Adrenal gland (tissue), 12 donors: Measurements from ENCODE around the gene DHRS4L2. TPM values are rescaled to one million over a fixed set of nuclear protein-coding genes. Genes with fewer than 3 reads are reported as not detected.
A peak's percentile ranks its signal among the peaks of the same experiment; 100 is the strongest.

Experiments
- DNase-seq, 7 donors: peaks; one replicate each; pipeline ENCODE4 v3.0.0-alpha.2; 2019 to 2020
- H3K27ac ChIP-seq, 5 donors: fragments of 200-600 bp; sonication (generic) in 4 of 5; 1 replicate in 3 of 5; 2 replicates in 2 of 5; pipeline versions ENCODE4 v1.5.1 to v1.8.0; 2016 to 2020; ENCODE audit warnings: mild to moderate bottlenecking in 1 of 5
- H3K27me3 ChIP-seq: fragments of 200-600 bp; 2 replicates; pipeline ENCODE4 v1.8.0; 2021
- H3K36me3 ChIP-seq, 2 donors: fragments of 200-600 bp; replicated peaks in 1 of 2; 1 replicate in 1 of 2; 2 replicates in 1 of 2; pipeline versions ENCODE4 v1.5.1 to v1.8.0; 2018 to 2022
- H3K4me1 ChIP-seq, 2 donors: fragments of 200-600 bp; replicated peaks in 1 of 2; 1 replicate in 1 of 2; 2 replicates in 1 of 2; pipeline versions ENCODE4 v1.5.1 to v1.8.0; 2018 to 2021
- H3K4me3 ChIP-seq, 4 donors: fragments of 200-600 bp; sonication (generic) in 3 of 4; one replicate each; pipeline ENCODE4 v1.5.1; 2016 to 2018
- H3K9me3 ChIP-seq, 3 donors: fragments of 200-600 bp; sonication (generic) in 1 of 3; replicated peaks in 1 of 3; 1 replicate in 2 of 3; 2 replicates in 1 of 3; pipeline versions ENCODE4 v1.5.1 to v1.8.0; 2016 to 2021
- POLR2A ChIP-seq, 2 donors: fragments of 450-650 bp; IDR thresholded peaks; one replicate each; pipeline ENCODE4 v1.6.1; 2017; ENCODE audit warnings: antibody characterized with exemption in 2 of 2, mild to moderate bottlenecking in 2 of 2, moderate library complexity in 1 of 2
- WGBS, 4 donors: extraction: QIAGEN DNeasy Blood & Tissue Kit in 2 of 4; methylation state at CpG; one replicate each; pipeline versions ENCODE4 v1.1.5 to v1.1.7; 2013 to 2017; 5-methylcytosine and 5-hydroxymethylcytosine counted together
- intact Hi-C, 2 donors: fragments of 100-400 bp; cut with DNase I; formaldehyde crosslinking; loops; one replicate each; pipeline versions ENCODE4 v1.14.1 to v1.15.0; 2022 to 2023
- polyA plus RNA-seq, 3 donors: library from polyadenylated mRNA; stranded (reverse); fragments of 200-250 nt in 2 of 3; fragments of 350-450 nt in 1 of 3; fragmentation: Illumina TruSeq in 1 of 3; extraction: RNeasy Lipid Tissue Mini Kit (QIAGEN cat#74804) in 1 of 3; gene quantifications; one replicate each; pipeline ENCODE4 v1.2.3, GENCODE V29; 2013 to 2014
- total RNA-seq, 9 donors: library from RNA; depleted of rRNA in 4 of 9; stranded (reverse); fragments of >200 nt in 4 of 9; fragments of 120-200 nt in 1 of 9; fragmentation: NEBNext Ultra II Directional in 1 of 9; extraction: Animal tissue kit (Norgen Biotek cat#: 25700) in 1 of 9; gene quantifications; one replicate each; pipeline versions ENCODE4 v1.1.0 to v1.2.4, GENCODE V29; 2013 to 2023
- TF ChIP-seq, protein P1 (sequence below), 6 experiments: fragments of 450-650 bp in 4 of 6; fragments of 200-600 bp in 2 of 6; sonication (generic) in 1 of 6; IDR thresholded peaks; 1 replicate in 5 of 6; 2 replicates in 1 of 6; pipeline versions ENCODE4 v1.5.1 to v1.8.0; 2016 to 2021; ENCODE audit warnings: antibody characterized with exemption in 6 of 6, mild to moderate bottlenecking in 2 of 6, moderate library complexity in 1 of 6
- donor health status: healthy with polysubstance abuse.
- donor health status: Bipolar disorder and iron deficiency.
- donor health status: DM: yes; HTN: yes; CAD: no.
- donor health status: DM: no; HTN: no; CAD: no.
- donor health status: DM: no; HTN: no; CAD: no.
- donor health status: DM: yes; HTN: yes; CAD: no.

The DHRS4L2 gene
- total and polyA plus RNA-seq, 12 donors = 14.8 to 56.4 (median 37.3) TPM

- H3K27me3 ChIP-seq = no peaks in the 10 kb centered on the region
- H3K4me3 ChIP-seq = peak overlapping the region in 2 of 4 donors; percentile 28 to 75
- peak in 2 of 7 donors; percentile 22 to 51 for DNase-seq
- H3K36me3 ChIP-seq = no peaks in the 10 kb centered on the region
- peaks cover 13 to 16% of the 10 kb centered on the region in 2 donors for H3K4me1 ChIP-seq
- H3K27ac ChIP-seq = peak overlapping the region in 2 of 5 donors; percentile 23 to 45
- WGBS, 4 donors = 32 to 39% (median 32%) methylated on average over 15 to 20 of the region's 20 CpGs
- TF ChIP-seq, protein P1, sequence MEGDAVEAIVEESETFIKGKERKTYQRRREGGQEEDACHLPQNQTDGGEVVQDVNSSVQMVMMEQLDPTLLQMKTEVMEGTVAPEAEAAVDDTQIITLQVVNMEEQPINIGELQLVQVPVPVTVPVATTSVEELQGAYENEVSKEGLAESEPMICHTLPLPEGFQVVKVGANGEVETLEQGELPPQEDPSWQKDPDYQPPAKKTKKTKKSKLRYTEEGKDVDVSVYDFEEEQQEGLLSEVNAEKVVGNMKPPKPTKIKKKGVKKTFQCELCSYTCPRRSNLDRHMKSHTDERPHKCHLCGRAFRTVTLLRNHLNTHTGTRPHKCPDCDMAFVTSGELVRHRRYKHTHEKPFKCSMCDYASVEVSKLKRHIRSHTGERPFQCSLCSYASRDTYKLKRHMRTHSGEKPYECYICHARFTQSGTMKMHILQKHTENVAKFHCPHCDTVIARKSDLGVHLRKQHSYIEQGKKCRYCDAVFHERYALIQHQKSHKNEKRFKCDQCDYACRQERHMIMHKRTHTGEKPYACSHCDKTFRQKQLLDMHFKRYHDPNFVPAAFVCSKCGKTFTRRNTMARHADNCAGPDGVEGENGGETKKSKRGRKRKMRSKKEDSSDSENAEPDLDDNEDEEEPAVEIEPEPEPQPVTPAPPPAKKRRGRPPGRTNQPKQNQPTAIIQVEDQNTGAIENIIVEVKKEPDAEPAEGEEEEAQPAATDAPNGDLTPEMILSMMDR (IDR thresholded peaks at IDR 0.05) = no peak
- TF ChIP-seq POLR2A (IDR thresholded peaks at IDR 0.05) = no peak
- intact Hi-C loops = loop anchor here in 1 of 2 donors (10.0 kb wide), 1 partner anchor 244 kb away; the partner anchor contains the start of genes DHRS1 and NOP9
- H3K9me3 ChIP-seq = no peaks in the 10 kb centered on the region
These were observed 62.6 kb downstream of the DHRS4L2 start for GRCh38 chr14:24051176-24051788.

DNA sequence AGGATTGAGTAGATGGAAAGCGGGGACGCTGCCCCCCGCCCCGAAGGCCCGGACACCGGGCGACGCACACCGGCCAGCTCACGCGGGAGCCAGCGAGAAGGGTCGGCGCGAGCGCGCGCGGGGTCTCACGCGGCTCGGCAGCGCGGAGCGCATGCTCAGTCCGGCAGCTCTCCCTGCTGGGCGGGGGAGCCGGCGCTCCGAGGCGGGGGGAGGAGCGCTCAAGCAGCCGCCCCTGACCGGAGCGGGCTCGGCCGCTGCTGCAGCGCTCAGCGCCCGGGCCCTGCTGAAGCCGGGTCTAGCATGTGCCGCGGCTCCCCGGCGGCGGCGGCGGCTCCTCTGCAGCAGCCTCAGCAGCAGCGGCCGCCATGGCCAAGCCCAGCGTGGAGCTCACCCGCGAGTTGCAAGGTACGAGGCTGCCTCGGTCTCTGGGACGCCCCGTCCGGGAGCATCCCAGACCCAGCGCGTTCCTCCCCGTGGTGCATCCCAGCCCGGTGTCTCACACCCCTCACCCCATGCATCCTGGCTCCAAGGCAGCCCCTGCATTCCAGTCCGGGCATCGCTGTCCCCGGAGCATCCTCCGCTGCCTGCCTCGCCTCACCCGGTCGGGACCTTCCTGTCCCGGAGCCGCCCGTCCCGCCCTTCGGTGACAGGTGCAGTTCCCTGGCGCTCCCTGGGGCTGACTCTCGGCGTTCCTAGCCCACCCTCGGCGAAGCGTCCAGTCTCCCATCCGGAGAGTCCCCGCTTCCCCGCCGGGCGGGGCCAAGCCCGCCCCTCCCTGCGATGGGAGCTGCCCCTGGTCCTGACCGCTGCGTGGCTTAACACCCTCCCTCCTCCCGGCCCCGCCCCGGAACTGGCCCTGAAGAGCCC, 63.3 kb downstream of the DHRS4L2 start, which contains the start of gene CARMIL3:
TSS of gene CARMIL3 (plus strand) at position 221 of the 867 bp plus-strand sequence. CDS start at position 366, 145 bp downstream.
- TF ChIP-seq, protein P1 (IDR thresholded peaks at IDR 0.05) = no peak
- TF ChIP-seq POLR2A (IDR thresholded peaks at IDR 0.05) = peak; percentile 18 to 35
- H3K4me3 ChIP-seq = peak within 1 kb of the TSS in 2 of 4 donors; percentile 28 to 75
- WGBS, 4 donors = 0 to 1% (median 0%) methylated on average over 6 to 92 of the region's 92 CpGs
- H3K27ac ChIP-seq = peak within 1 kb of the TSS in 2 of 5 donors; percentile 23 to 45
- H3K9me3 ChIP-seq = no peaks in the 10 kb centered on the region
- intact Hi-C loops = loop anchor here in 1 of 2 donors (10.0 kb wide), 1 partner anchor 243 kb away; the partner anchor contains the start of genes DHRS1 and NOP9
- peaks cover 13 to 16% of the 10 kb centered on the region in 2 donors for H3K4me1 ChIP-seq
- no peaks in the 10 kb centered on the region for H3K36me3 ChIP-seq
- no peaks in the 10 kb centered on the region for H3K27me3 ChIP-seq
- DNase-seq = peak; percentile 38 to 70 (median 54)

DNA sequence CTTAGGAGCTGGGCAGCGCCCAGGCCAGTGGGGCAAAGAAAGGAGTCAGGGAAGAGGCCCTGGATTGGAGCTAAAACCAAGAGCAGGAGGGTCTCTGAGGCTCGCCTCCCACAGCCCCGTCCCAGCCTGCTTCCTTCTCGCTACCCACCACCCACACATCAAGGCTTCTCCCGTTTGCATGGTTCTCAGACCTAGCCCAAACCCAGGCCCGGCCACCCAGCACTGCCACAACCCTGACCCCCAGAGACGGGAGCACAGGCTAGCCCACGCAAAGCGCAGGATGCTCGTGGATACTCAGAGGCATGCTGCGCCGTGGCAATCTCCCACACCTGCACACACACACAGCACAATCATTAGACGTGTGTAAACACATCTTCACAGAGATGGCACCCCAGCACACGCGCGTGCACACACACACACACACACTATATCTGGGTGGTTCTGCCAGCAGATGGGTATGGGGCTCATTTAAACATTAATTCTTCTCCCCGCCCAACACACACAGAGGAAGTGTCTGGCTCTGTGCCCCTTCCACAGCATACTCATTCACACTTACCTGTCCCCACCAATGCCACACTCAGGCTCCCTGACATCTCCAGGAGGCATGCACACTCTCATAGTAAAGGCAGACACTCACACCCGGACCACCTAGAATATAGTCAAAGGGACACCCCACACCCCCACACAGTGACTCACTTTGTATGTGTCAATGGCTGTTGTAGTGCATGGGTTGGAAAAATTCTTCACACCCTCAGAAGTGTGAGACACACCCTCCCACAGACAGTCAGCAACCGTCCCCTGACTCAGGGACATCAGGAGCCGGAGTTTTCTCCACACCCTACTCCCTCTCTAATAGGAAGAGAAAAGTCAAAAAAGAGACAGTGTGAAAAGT, 64.2 kb downstream of the DHRS4L2 start:
- H3K36me3 ChIP-seq = no peaks in the 10 kb centered on the region

More for the DNA sequence above, 64.2 kb downstream of the DHRS4L2 start:
- 51 to 64% (median 57%) methylated on average over 18 to 20 of the region's 20 CpGs for WGBS, 4 donors
- no peak overlapping the region for H3K27ac ChIP-seq
- H3K9me3 ChIP-seq = no peaks in the 10 kb centered on the region
- intact Hi-C loops = loop anchor here in 1 of 2 donors (10.0 kb wide), 1 partner anchor 242 kb away; the partner anchor contains the start of genes DHRS1 and NOP9
- no peaks in the 10 kb centered on the region for H3K27me3 ChIP-seq
- no peak for TF ChIP-seq POLR2A (IDR thresholded peaks at IDR 0.05)
- TF ChIP-seq, protein P1 (IDR thresholded peaks at IDR 0.05) = no peak
- peaks cover 13 to 16% of the 10 kb centered on the region in 2 donors for H3K4me1 ChIP-seq
- peak overlapping the region in 1 of 4 donors; percentile 75 for H3K4me3 ChIP-seq
- peak in 2 of 7 donors; percentile 5 to 15 for DNase-seq
